HepG2 (cell line): Measurements from ENCODE around the gene TRPC1. TPM values are rescaled to one million over a fixed set of nuclear protein-coding genes. Genes with fewer than 3 reads are reported as not detected.

ENCODE experiments used
- ATF2 ChIP-seq: sonication (generic); formaldehyde crosslinking; IDR thresholded peaks from 2 replicates; pipeline ENCODE4 v1.4.0; 2020; ENCODE audit warnings: missing genetic modification reagents
- EP300 ChIP-seq, 3 experiments: sonication (generic) in 1 of 3; formaldehyde crosslinking in 1 of 3; IDR thresholded peaks; 2 replicates each; pipeline versions ENCODE4 v1.5.1 to v1.6.1; 2011 to 2020; ENCODE audit warnings: low read depth in 2 of 3, low read length in 2 of 3, borderline replicate concordance in 1 of 3, improper control_type of control experiment in 1 of 3, mild to moderate bottlenecking in 1 of 3, missing genetic modification reagents in 1 of 3, moderate library complexity in 1 of 3
- ETS1 ChIP-seq: sonication (generic); formaldehyde crosslinking; IDR thresholded peaks from 2 replicates; pipeline ENCODE4 v1.4.0; 2020; ENCODE audit warnings: missing genetic modification reagents
- FOXK2 ChIP-seq: fragments of 450-650 bp; IDR thresholded peaks from 2 replicates; pipeline ENCODE4 v1.6.1; 2016
- GABPA ChIP-seq, 2 experiments: IDR thresholded peaks; 2 replicates each; pipeline ENCODE4 v1.6.1; 2011 to 2016; ENCODE audit warnings: low read depth in 2 of 2, low read length in 1 of 2, missing biosample characterization in 1 of 2, missing genetic modification characterization in 1 of 2
- GABPB1 ChIP-seq: IDR thresholded peaks from 2 replicates; pipeline ENCODE4 v1.6.1; 2016; ENCODE audit warnings: mild to moderate bottlenecking, missing genetic modification reagents, moderate library complexity, missing compliant biosample characterization
- GLMP ChIP-seq: sonication (generic); formaldehyde crosslinking; IDR thresholded peaks from 2 replicates; pipeline ENCODE4 v1.9.0; 2021; ENCODE audit warnings: missing genetic modification reagents, mild to moderate bottlenecking, borderline replicate concordance
- NFIC ChIP-seq: IDR thresholded peaks from 2 replicates; pipeline ENCODE4 v1.6.1; 2012; ENCODE audit warnings: mild to moderate bottlenecking, low read length, inconsistent platforms
- XRCC5 ChIP-seq: fragments of 200-400 bp; formaldehyde crosslinking; optimal IDR thresholded peaks from 2 replicates; pipeline ENCODE3; 2017; ENCODE audit warnings: mild to moderate bottlenecking, low read length
- ZHX2 ChIP-seq, 2 experiments: sonication (generic) in 1 of 2; formaldehyde crosslinking in 1 of 2; IDR thresholded peaks; 2 replicates each; pipeline versions ENCODE4 v1.6.1 to v1.9.0; 2014 to 2022; ENCODE audit warnings: antibody characterized with exemption in 1 of 2, borderline replicate concordance in 1 of 2, inconsistent platforms in 1 of 2, low read depth in 1 of 2, missing genetic modification reagents in 1 of 2
- ZMAT5 ChIP-seq: sonication (generic); formaldehyde crosslinking; IDR thresholded peaks from 2 replicates; pipeline ENCODE4 v1.5.0; 2020; ENCODE audit warnings: mild to moderate bottlenecking, low read depth, missing genetic modification reagents, borderline replicate concordance
- ZNF296 ChIP-seq: sonication (generic); formaldehyde crosslinking; conservative IDR thresholded peaks from 2 replicates; pipeline ENCODE4 v1.5.0; 2020; ENCODE audit warnings: mild to moderate bottlenecking, missing genetic modification reagents
- ZNF503 ChIP-seq: sonication (generic); formaldehyde crosslinking; IDR thresholded peaks from 2 replicates; pipeline ENCODE4 v1.4.0; 2020; ENCODE audit warnings: missing genetic modification reagents
- ZNF564 ChIP-seq: sonication (generic); formaldehyde crosslinking; IDR thresholded peaks from 2 replicates; pipeline ENCODE4 v1.8.1; 2023; ENCODE audit warnings: mild to moderate bottlenecking, missing genetic modification reagents
- ZNF570 ChIP-seq: sonication (generic); formaldehyde crosslinking; IDR thresholded peaks from 2 replicates; pipeline ENCODE4 v1.4.0; 2020; ENCODE audit warnings: mild to moderate bottlenecking, missing genetic modification reagents, borderline replicate concordance
- polyA plus RNA-seq, 8 experiments: library from polyadenylated mRNA; depleted of rRNA in 3 of 8; stranded (reverse) in 7 of 8; unstranded in 1 of 8; fragments of >200 nt; fragmentation: Illumina TruSeq in 4 of 8; extraction: Trizol in 4 of 8; gene quantifications; 2 replicates each; pipeline versions ENCODE4 v1.2.1 to v1.2.3, GENCODE V29; 2011 to 2016; ENCODE audit warnings: low read depth in 4 of 8, missing spikeins in 1 of 8, mixed read lengths in 1 of 8; ENCODE audit not compliant: insufficient read depth in 1 of 8
- total RNA-seq, 5 experiments: library from RNA; depleted of rRNA; stranded (reverse); fragments of >200 nt; fragmentation: Illumina TruSeq; extraction: Trizol; gene quantifications; 2 replicates each; pipeline ENCODE4 v1.2.3, GENCODE V29; 2016; ENCODE audit warnings: low read depth in 1 of 5

TRPC1 gene
- total and polyA plus RNA-seq, 2 of the 13 experiments (the other 11 are each of a cell fraction or from before 2014, with no cell fraction given), result 10.8 to 13.1 TPM

GRCh38 chr3:142723968-142724681 lies at the start of gene TRPC1 (continued):
- TF ChIP-seq ZHX2 (IDR thresholded peaks at IDR 0.05; ENCODE audit: low read depth) (no peak), ZHX2 (CRISPR knock-in tag; IDR thresholded peaks at IDR 0.05; ENCODE audit: borderline replicate concordance) (no peak), NFIC (no peak; the same call in 1 of the 2 replicates), ATF2 (peak; percentile 49; the same call in 1 of the 2 replicates), ZNF503 (CRISPR knock-in tag) (no peak), FOXK2 (no peak), ZNF296 (CRISPR knock-in tag) (no peak), GLMP (CRISPR knock-in tag) (no peak), ZNF564 (CRISPR knock-in tag) (0 out of 2 replicates have a peak, but pooled peaks have one; percentile 28), ZNF570 (no peak), ETS1 (CRISPR knock-in tag) (no peak), GABPA (IDR thresholded peaks at IDR 0.05; ENCODE audit: low read depth, low read length) (no peak), GABPA (CRISPR knock-in tag; IDR thresholded peaks at IDR 0.05; ENCODE audit: low read depth) (no peak), ZMAT5 (CRISPR knock-in tag) (no peak), GABPB1 (CRISPR knock-in tag) (peak; percentile 31; the same call in 1 of the 2 replicates), XRCC5 (no peak), EP300 (IDR thresholded peaks at IDR 0.05; ENCODE audit: low read depth in 2 of 2, low read length in 2 of 2) (no peak), EP300 (CRISPR knock-in tag; IDR thresholded peaks at IDR 0.05; ENCODE audit: borderline replicate concordance) (no peak)
